Sigmoid colon (tissue), 4 donors: ENCODE results near the gene NRXN3.

ENCODE experiments used
- CTCF ChIP-seq, 4 experiments: fragments of 450-650 bp in 3 of 4; fragments of 200-600 bp in 1 of 4; IDR thresholded peaks; one replicate each; pipeline ENCODE4 v1.5.1; 2016 to 2019; ENCODE audit warnings: antibody characterized with exemption in 4 of 4, mild to moderate bottlenecking in 3 of 4, moderate library complexity in 2 of 4
- EP300 ChIP-seq, 4 donors: sonication (generic); formaldehyde crosslinking; IDR thresholded peaks; one replicate each; pipeline ENCODE4 v1.6.1; 2017; ENCODE audit warnings: antibody characterized with exemption in 4 of 4

GRCh38 chr14:79419571-79420327 is 1249.6 kb downstream of the NRXN3 start:
- TF ChIP-seq EP300 (IDR thresholded peaks at IDR 0.05) (no peak), CTCF (IDR thresholded peaks at IDR 0.05) (no peak)
